H1 (cell line): ENCODE data around the gene PTPRT. TPM values are rescaled to one million over a fixed set of nuclear protein-coding genes. Genes with fewer than 3 reads are reported as not detected.

Experiments used
- CTCF ChIA-PET: fragments of 300-600 bp; sonication (Branson Sonifier 250); formaldehyde crosslinking; loops from one replicate; lab custom pipeline; 2021; ENCODE audit not compliant: partially characterized antibody; lab: Charles Lee
- POLR2A ChIA-PET: fragments of 300-600 bp; sonication (Branson Sonifier 250); formaldehyde crosslinking; loops from one replicate; lab custom pipeline; 2021; ENCODE audit warnings: inconsistent platforms; ENCODE audit not compliant: partially characterized antibody; lab: Charles Lee
- DNase-seq, 2 experiments: peaks; one replicate each; pipeline versions ENCODE4 v3.0.0 to v3.0.0-alpha.2; 2010 to 2022; ENCODE audit warnings: low spot score in 2 of 2, low read depth in 1 of 2, mixed read lengths in 1 of 2
- FAIRE-seq: peaks from 2 replicates; lab custom pipeline; 2011; peaks lifted over from hg19 to GRCh38; lab: Jason Lieb, UNC
- H2AFZ ChIP-seq: 2 replicates; pipeline ENCODE4 v1.8.1; 2012; ENCODE audit warnings: low read length, inconsistent platforms
- H2AK5ac ChIP-seq: 2 replicates; pipeline ENCODE4 v1.6.1; 2013; ENCODE audit warnings: low read depth, low read length
- H2BK120ac ChIP-seq: replicated peaks from 2 replicates; pipeline ENCODE3; 2013; ENCODE audit warnings: low read depth, low read length, inconsistent platforms
- H2BK12ac ChIP-seq: 2 replicates; pipeline ENCODE4 v1.6.1; 2013; ENCODE audit warnings: low read depth, low read length
- H2BK15ac ChIP-seq: 2 replicates; pipeline ENCODE4 v1.6.1; 2013; ENCODE audit warnings: low read length
- H2BK20ac ChIP-seq: 2 replicates; pipeline ENCODE4 v1.6.1; 2013; ENCODE audit warnings: low read length
- H2BK5ac ChIP-seq: 2 replicates; pipeline ENCODE4 v1.6.1; 2013; ENCODE audit warnings: low read depth, low read length
- H3K14ac ChIP-seq: 2 replicates; pipeline ENCODE4 v1.6.1; 2013; ENCODE audit warnings: inconsistent platforms; ENCODE audit not compliant: insufficient read length
- H3K18ac ChIP-seq: 2 replicates; pipeline ENCODE4 v1.6.1; 2013; ENCODE audit warnings: low read length; ENCODE audit errors: extremely low read depth
- H3K23ac ChIP-seq: 2 replicates; pipeline ENCODE4 v1.6.1; 2013; ENCODE audit warnings: inconsistent platforms; ENCODE audit not compliant: insufficient read length
- H3K23me2 ChIP-seq: 2 replicates; pipeline ENCODE4 v1.6.1; 2013; ENCODE audit warnings: low read depth, low read length
- H3K27ac ChIP-seq: 2 replicates; pipeline ENCODE4 v1.6.1; 2011; ENCODE audit warnings: low read depth, low read length, inconsistent platforms
- H3K27me3 ChIP-seq, 4 experiments: replicated peaks in 1 of 4; 1 replicate in 1 of 4; 2 replicates in 3 of 4; pipeline versions ENCODE4 v1.6.1 to v1.8.1; 2011 to 2013; ENCODE audit warnings: low read length in 3 of 4, mild to moderate bottlenecking in 3 of 4, inconsistent platforms in 2 of 4, mixed read lengths in 2 of 4, moderate library complexity in 1 of 4; ENCODE audit not compliant: control insufficient read depth in 3 of 4, insufficient read depth in 3 of 4; ENCODE audit errors: extremely low read depth in 1 of 4
- H3K36me3 ChIP-seq, 4 experiments: 2 replicates each; pipeline versions ENCODE4 v1.6.1 to v1.8.1; 2011 to 2013; ENCODE audit warnings: mild to moderate bottlenecking in 4 of 4, low read length in 3 of 4, moderate library complexity in 2 of 4, control low read depth in 1 of 4, inconsistent platforms in 1 of 4; ENCODE audit not compliant: insufficient read depth in 4 of 4, control insufficient read depth in 2 of 4
- H3K4ac ChIP-seq: replicated peaks from 2 replicates; pipeline ENCODE3; 2013; ENCODE audit warnings: low read length, low read depth, mixed read lengths, inconsistent platforms; ENCODE audit not compliant: insufficient read length
- H3K4me1 ChIP-seq, 4 experiments: replicated peaks in 1 of 4; 1 replicate in 1 of 4; 2 replicates in 3 of 4; pipeline versions ENCODE4 v1.6.1 to v1.8.1; 2011 to 2013; ENCODE audit warnings: low read length in 3 of 4, inconsistent platforms in 2 of 4, mixed read lengths in 1 of 4; ENCODE audit not compliant: insufficient read depth in 4 of 4, control insufficient read depth in 3 of 4
- H3K4me2 ChIP-seq, 2 experiments: 2 replicates each; pipeline versions ENCODE4 v1.6.1 to v1.8.1; 2011 to 2013; ENCODE audit warnings: low read depth in 2 of 2, low read length in 2 of 2, control low read depth in 1 of 2, inconsistent platforms in 1 of 2, mild to moderate bottlenecking in 1 of 2; ENCODE audit not compliant: insufficient read depth in 1 of 2
- H3K4me3 ChIP-seq, 4 experiments: fragments of 200-600, 300-600 bp in 1 of 4; sonication (generic), shearing (Covaris generic), sonication (Bioruptor Twin) in 1 of 4; 2 replicates each; pipeline versions ENCODE4 v1.5.1 to v1.8.1; 2011 to 2016; ENCODE audit warnings: low read length in 4 of 4, low read depth in 3 of 4, control low read depth in 2 of 4, inconsistent platforms in 2 of 4, mild to moderate bottlenecking in 2 of 4, mixed read lengths in 1 of 4, moderate library complexity in 1 of 4; ENCODE audit not compliant: insufficient read depth in 2 of 4; ENCODE audit errors: extremely low read depth in 1 of 4
- H3K56ac ChIP-seq: replicated peaks from 2 replicates; pipeline ENCODE3; 2013; ENCODE audit warnings: low read depth, mild to moderate bottlenecking, mixed read lengths, low read length, inconsistent platforms; ENCODE audit not compliant: insufficient read length
- H3K79me1 ChIP-seq: 2 replicates; pipeline ENCODE4 v1.6.1; 2013; ENCODE audit warnings: low read depth, low read length, control low read depth
- H3K79me2 ChIP-seq, 2 experiments: 2 replicates each; pipeline versions ENCODE4 v1.6.1 to v1.8.1; 2012 to 2013; ENCODE audit warnings: low read length in 2 of 2, mild to moderate bottlenecking in 2 of 2, inconsistent platforms in 1 of 2; ENCODE audit not compliant: insufficient read depth in 2 of 2, control insufficient read depth in 1 of 2
- H3K9ac ChIP-seq, 4 experiments: replicated peaks in 1 of 4; 1 replicate in 1 of 4; 2 replicates in 3 of 4; pipeline versions ENCODE4 v1.6.1 to v1.8.1; 2011 to 2013; ENCODE audit warnings: low read depth in 3 of 4, low read length in 3 of 4, control low read depth in 2 of 4, mild to moderate bottlenecking in 2 of 4, moderate library complexity in 2 of 4, inconsistent platforms in 1 of 4; ENCODE audit errors: extremely low read depth in 1 of 4
- H3K9me3 ChIP-seq, 2 experiments: 2 replicates each; pipeline versions ENCODE4 v1.6.1 to v1.8.1; 2012 to 2013; ENCODE audit warnings: mild to moderate bottlenecking in 2 of 2, moderate library complexity in 2 of 2, control low read depth in 1 of 2, inconsistent platforms in 1 of 2, low read depth in 1 of 2, low read length in 1 of 2, mixed read lengths in 1 of 2; ENCODE audit not compliant: insufficient read depth in 2 of 2
- H4K20me1 ChIP-seq, 2 experiments: replicated peaks in 1 of 2; 2 replicates each; pipeline versions ENCODE3 to v1.8.1; 2011 to 2013; ENCODE audit warnings: inconsistent platforms in 2 of 2, low read length in 2 of 2, mild to moderate bottlenecking in 1 of 2; ENCODE audit not compliant: insufficient read depth in 2 of 2, control insufficient read depth in 1 of 2
- H4K5ac ChIP-seq: 2 replicates; pipeline ENCODE4 v1.6.1; 2013; ENCODE audit warnings: low read length, low read depth, mixed read lengths, inconsistent platforms; ENCODE audit not compliant: insufficient read length
- H4K8ac ChIP-seq: 2 replicates; pipeline ENCODE4 v1.8.0; 2013; ENCODE audit warnings: mild to moderate bottlenecking, moderate library complexity, low read length, inconsistent platforms; ENCODE audit not compliant: insufficient read depth; ENCODE audit errors: extremely low read depth
- H4K91ac ChIP-seq: replicated peaks from 2 replicates; pipeline ENCODE3; 2013; ENCODE audit warnings: low read length, mixed read lengths, inconsistent platforms; ENCODE audit not compliant: insufficient read length
- ASH2L ChIP-seq: fragments of 200-600, 300-600 bp; sonication (generic); IDR thresholded peaks from one replicate; pipeline ENCODE4 v1.7.1; 2017; ENCODE audit warnings: low read length
- BCL11A ChIP-seq, 2 experiments: IDR thresholded peaks; one replicate each; pipeline ENCODE4 v1.6.1; 2011; ENCODE audit warnings: low read depth in 2 of 2, low read length in 2 of 2, mild to moderate bottlenecking in 2 of 2
- CBX5 ChIP-seq: fragments of 300-800, 300-1000 bp; sonication (generic); IDR thresholded peaks from 2 replicates; pipeline ENCODE4 v1.7.1; 2016; ENCODE audit warnings: antibody characterized with exemption, low read length, low read depth
- CEBPB ChIP-seq: IDR thresholded peaks from 2 replicates; pipeline ENCODE4 v1.6.1; 2012; ENCODE audit warnings: low read depth, low read length
- CHD2 ChIP-seq: IDR thresholded peaks from 2 replicates; pipeline ENCODE4 v1.6.1; 2012; ENCODE audit warnings: low read length, improper control_type of control experiment
- EGR1 ChIP-seq: IDR thresholded peaks from 2 replicates; pipeline ENCODE4 v1.6.1; 2011; ENCODE audit warnings: low read depth, low read length, borderline replicate concordance
- GABPA ChIP-seq: IDR thresholded peaks from 2 replicates; pipeline ENCODE4 v1.6.1; 2011; ENCODE audit warnings: mild to moderate bottlenecking, low read length, moderate library complexity, borderline replicate concordance; ENCODE audit not compliant: insufficient read depth
- HDAC6 ChIP-seq: IDR thresholded peaks from one replicate; pipeline ENCODE4 v1.7.1; 2012; ENCODE audit warnings: low read depth, mild to moderate bottlenecking, inconsistent platforms, low read length, moderate library complexity
- JUND ChIP-seq: IDR thresholded peaks from 2 replicates; pipeline ENCODE4 v1.6.1; 2011; ENCODE audit warnings: mild to moderate bottlenecking, improper control_type of control experiment, low read length
- KDM1A ChIP-seq: fragments of 200-600, 300-600 bp; sonication (generic); IDR thresholded peaks from 2 replicates; pipeline ENCODE4 v1.7.1; 2016; ENCODE audit warnings: mild to moderate bottlenecking, low read length, borderline replicate concordance
- KDM5A ChIP-seq: fragments of 200-600 bp; IDR thresholded peaks from 2 replicates; pipeline ENCODE4 v1.7.1; 2012; ENCODE audit warnings: mild to moderate bottlenecking, low read length, inconsistent platforms, mixed read lengths
- NANOG ChIP-seq: IDR thresholded peaks from 2 replicates; pipeline ENCODE4 v1.6.1; 2011; ENCODE audit warnings: low read length, low read depth, mild to moderate bottlenecking, inconsistent platforms; ENCODE audit not compliant: insufficient read depth, poor library complexity, severe bottlenecking
- POLR2AphosphoS5 ChIP-seq: IDR thresholded peaks from 2 replicates; pipeline ENCODE4 v1.6.1; 2011; ENCODE audit warnings: low read depth, low read length
- SAP30 ChIP-seq: fragments of 300-600 bp; sonication (generic); IDR thresholded peaks from 2 replicates; pipeline ENCODE4 v1.7.1; 2012; ENCODE audit warnings: low read length, moderate library complexity, mild to moderate bottlenecking, inconsistent platforms; ENCODE audit not compliant: insufficient read depth, insufficient replicate concordance
- SIN3A ChIP-seq, 2 experiments: IDR thresholded peaks in 1 of 2; conservative IDR thresholded peaks in 1 of 2; 2 replicates each; pipeline ENCODE4 v1.6.1; 2011 to 2012; ENCODE audit warnings: low read length in 2 of 2, improper control_type of control experiment in 1 of 2, low read depth in 1 of 2, mild to moderate bottlenecking in 1 of 2
- WGBS, 2 experiments: shearing (Covaris generic) in 1 of 2; methylation state at CpG; one replicate each; pipeline versions ENCODE4 v1.1.6 to v1.1.7; 2013 to 2015; ENCODE audit warnings: low lambda C conversion rate in 2 of 2, mixed read lengths in 2 of 2, inconsistent platforms in 1 of 2, low coverage in 1 of 2, missing lambda C conversion rate in 1 of 2; ENCODE audit not compliant: insufficient replicate concordance in 2 of 2, insufficient coverage in 1 of 2, insufficient read length in 1 of 2; ENCODE audit errors: extremely low coverage in 1 of 2, missing lambda C conversion rate in 1 of 2; 5-methylcytosine and 5-hydroxymethylcytosine counted together
- polyA plus RNA-seq, 7 experiments: library from polyadenylated mRNA; depleted of rRNA in 3 of 7; stranded (reverse) in 5 of 7; unstranded in 2 of 7; fragments of >200 nt in 5 of 7; fragments of 200-250 nt in 2 of 7; gene quantifications; 1 replicate in 5 of 7; 2 replicates in 1 of 7; 4 replicates in 1 of 7; pipeline versions ENCODE4 v1.2.1 to v1.2.3, GENCODE V29; 2011 to 2013; ENCODE audit warnings: missing spikeins in 2 of 7, mixed read lengths in 2 of 7
- total RNA-seq: library from RNA; stranded (reverse); fragmentation: NEBNext Ultra II Directional; extraction: Animal tissue kit (Norgen Biotek cat#: 25700); gene quantifications from 2 replicates; pipeline ENCODE4 v1.2.1, GENCODE V29; 2021

The PTPRT gene
- total and polyA plus RNA-seq, 2 of the 8 experiments (the other 6 are each of a cell fraction or from before 2014, with no cell fraction given) = 0.33 to 1.8 TPM

DNA sequence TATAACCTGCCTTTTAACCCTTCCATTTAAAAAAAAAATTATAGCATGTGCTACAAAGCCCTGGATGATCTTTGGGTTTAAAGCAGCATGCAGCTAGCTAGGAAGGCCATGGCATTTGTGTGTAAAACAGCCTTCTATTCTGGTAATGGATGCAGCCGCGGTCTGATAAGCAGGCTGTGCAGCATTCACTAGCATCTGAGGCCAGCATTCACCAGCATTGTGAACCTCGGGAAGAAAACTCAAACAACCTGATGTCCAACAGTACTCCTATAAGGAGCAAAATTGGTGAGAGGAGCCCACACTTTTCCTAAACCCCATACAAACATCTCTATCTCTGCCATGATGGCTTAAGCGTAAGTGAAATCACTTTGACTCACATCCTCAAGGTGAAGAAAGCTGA, 265.5 kb downstream of the PTPRT start:
- Histone ChIP-seq H3K23me2 (no peaks in the 10 kb centered on the region), H3K79me1 (no peaks in the 10 kb centered on the region), H3K18ac (no peak overlapping the region), H3K4me2 (no peak overlapping the region), H3K27me3 (no peaks in the 10 kb centered on the region), H2BK20ac (no peak overlapping the region), H3K14ac (no peak overlapping the region), H3K27ac (no peak overlapping the region), H3K23ac (no peak overlapping the region), H3K56ac (peak overlapping the region; percentile 21), H4K5ac (no peak overlapping the region), H3K79me2 (no peaks in the 10 kb centered on the region), H4K91ac (no peak overlapping the region), H4K20me1 (peaks cover 0 to 4% of the 10 kb centered on the region in 2 experiments), H3K9me3 (no peaks in the 10 kb centered on the region), H2AFZ (no peak overlapping the region), H3K36me3 (no peaks in the 10 kb centered on the region), H3K4ac (no peak overlapping the region), H2AK5ac (no peak overlapping the region), H2BK120ac (no peak overlapping the region), H2BK15ac (no peak overlapping the region), H2BK12ac (no peak overlapping the region), H2BK5ac (no peak overlapping the region), H3K9ac (no peak overlapping the region), H3K4me3 (no peak overlapping the region), H3K4me1 (no peaks in the 10 kb centered on the region), H4K8ac (no peak overlapping the region)
- DNase-seq (no peak), FAIRE-seq (no peak)
- CTCF ChIA-PET = no interaction called here
- POLR2A ChIA-PET = no interaction called here
- 100% methylated on average over 4 of the region's 4 CpGs; no CpG with 5 or more reads in 1 of the 2 experiments for WGBS, 2 experiments
- TF ChIP-seq JUND (no peak), KDM1A (no peak), CEBPB (no peak), EGR1 (no peak), GABPA (no peak), CBX5 (no peak), KDM5A (no peak), SAP30 (no peak), BCL11A (IDR thresholded peaks at IDR 0.05; ENCODE audit: low read depth in 2 of 2, low read length in 2 of 2) (no peak), SIN3A (conservative IDR thresholded peaks at IDR 0.05 in 1 of 2, IDR thresholded peaks at IDR 0.05 in 1 of 2; ENCODE audit: low read depth in 1 of 2, low read length in 2 of 2) (no peak), ASH2L (no peak), POLR2AphosphoS5 (no peak), HDAC6 (no peak), CHD2 (no peak), NANOG (no peak)
